Kasumi-1 (cell line): ENCODE data around the gene DPH7.
"Not testable (repeated sequence)": the region's sequence is repeated elsewhere in the genome, so short reads cannot be mapped to it uniquely, and the experiment has no call there.

Experiments used
- DNase-seq, 2 experiments: peaks; one replicate each; lab custom pipeline; 2025; lab: John Stamatoyannopoulos, UW

DPH7 gene

DNA sequence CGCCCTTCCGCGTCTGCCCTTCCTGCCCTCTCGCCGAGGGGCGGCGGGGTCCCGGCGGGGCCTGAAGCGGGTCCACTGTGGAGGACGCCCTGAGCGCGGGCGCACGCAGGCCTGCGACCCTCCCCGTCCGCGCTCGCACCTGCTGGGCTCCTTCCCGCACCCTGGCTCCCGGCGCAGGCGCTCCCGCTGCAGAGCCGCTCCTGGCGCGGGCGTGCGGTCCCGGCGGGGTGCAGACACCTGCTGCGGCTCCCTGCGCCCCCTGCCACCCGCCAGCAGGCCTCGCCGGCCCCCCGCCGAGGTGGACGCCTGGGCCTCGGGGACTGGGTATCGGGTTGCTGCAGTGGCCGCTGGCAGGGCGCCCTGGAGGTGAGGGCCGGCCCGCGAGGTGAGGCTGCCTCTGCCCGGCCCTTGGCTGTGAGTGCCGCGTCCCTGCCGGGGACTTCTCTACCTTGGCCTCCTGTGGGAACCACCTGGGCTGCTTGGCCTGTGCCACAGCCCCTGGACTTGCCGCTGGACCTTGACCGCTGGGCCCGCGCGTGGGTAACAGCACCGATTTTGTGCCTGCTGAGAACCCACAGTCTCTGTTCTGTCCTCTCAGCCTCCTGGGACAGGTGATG, 27.4 kb upstream of the DPH7 start:
- no peak for DNase-seq

DNA sequence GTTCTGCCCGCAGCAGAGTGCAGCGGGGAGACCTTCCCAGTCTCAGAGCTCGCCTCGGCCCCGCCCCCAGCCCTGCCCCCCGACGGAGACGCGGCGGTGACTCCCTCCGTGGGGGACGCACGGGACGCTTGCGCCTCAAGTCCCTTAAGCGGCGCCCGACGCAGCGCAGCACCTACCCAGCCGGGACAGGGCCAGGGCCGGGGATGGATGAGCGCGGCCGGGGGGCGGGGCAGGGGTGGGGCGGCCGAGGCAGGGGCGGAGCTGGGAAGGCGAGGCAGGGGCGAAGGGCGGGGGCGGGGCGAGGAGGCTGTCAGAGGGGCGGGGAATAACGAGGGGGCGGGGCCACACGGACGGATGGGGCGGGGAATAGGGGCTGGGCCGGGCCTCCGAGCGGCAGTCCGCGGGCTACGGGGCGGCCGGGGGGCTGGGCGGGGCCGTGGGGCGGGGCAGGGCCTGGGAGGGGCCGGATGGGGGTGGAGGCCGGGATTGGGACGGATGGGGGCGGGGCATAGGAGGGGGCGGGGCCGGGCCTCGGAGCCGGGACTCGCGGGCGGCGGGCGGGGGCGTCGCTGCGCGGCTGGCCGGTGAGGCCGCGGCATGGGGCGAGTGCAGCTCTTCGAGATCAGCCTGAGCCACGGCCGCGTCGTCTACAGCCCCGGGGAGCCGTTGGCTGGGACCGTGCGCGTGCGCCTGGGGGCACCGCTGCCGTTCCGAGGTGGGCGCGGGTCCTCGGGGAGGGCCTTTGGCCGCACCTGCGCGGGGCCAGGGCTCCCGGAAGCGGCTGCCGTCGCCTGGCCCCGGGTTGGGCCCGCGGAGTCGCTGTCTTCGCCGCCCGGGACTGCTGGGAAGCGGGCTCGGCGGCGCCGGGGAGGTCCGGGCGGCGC, 26.6 kb upstream of the DPH7 start, which contains the start of gene ARRDC1:
Gene ARRDC1 (plus strand): TSS at position 566 of the 884 bp plus-strand sequence. CDS start 32 bp downstream, at position 598.
- peak; percentile 79 to 88 for DNase-seq

DNA sequence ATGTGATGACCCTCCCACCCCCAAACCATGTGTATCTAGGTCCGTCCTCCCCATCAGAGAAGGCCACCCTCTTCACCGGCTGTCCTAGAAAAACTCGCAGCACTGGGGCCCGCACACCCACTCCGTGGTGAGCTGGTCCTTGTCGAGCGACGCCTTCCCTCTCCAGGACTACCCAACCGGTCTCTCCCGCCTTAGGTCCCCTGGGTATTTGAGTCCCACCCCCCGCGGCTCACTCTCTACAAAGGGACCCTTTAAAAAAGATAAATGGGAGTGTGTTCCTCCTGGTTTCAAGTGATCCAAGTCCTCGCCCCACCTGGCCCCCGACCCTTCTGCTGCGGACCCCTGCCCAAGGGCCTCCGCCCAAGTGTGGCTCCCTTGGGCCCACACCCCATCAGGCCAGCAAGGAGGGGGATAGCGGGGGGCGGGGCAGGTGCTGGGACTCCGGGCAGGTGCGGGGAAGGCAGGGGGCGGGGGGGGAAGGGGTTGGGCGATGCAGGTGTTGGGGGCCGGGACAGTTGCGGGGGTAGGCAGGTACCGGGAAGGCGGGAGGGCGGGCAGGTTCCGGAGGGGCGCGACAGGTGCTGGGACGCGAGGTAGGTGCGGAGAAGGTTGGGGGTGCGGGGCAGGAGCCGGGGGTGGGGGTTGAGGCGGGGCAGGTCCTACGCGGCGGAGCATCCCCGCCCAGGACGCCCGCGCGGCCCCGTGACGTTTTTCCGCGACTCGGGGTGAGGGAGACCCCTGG, 25.8 kb upstream of the DPH7 start:
- DNase-seq = no peak

DNA sequence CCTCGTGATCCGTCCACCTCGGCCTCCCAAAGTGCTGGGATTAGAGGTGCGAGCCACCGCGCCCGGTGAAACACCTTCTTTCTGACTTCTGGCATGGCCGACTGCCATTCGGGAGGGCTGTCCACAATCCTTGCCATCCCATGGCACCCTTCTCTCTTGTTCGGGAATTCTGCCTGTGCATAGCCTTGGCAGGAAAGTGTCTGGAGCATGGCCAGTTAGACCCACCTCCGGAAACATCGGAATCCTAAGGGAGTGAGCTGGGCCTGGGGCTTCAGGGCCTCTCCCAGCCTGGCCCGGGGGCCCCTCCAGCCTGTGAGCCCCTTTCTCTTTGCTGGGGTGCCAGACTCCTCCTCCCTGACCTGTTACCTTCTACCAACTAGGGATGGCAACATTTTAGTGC, 25.2 kb upstream of the DPH7 start:
- DNase-seq = no peak

DNA sequence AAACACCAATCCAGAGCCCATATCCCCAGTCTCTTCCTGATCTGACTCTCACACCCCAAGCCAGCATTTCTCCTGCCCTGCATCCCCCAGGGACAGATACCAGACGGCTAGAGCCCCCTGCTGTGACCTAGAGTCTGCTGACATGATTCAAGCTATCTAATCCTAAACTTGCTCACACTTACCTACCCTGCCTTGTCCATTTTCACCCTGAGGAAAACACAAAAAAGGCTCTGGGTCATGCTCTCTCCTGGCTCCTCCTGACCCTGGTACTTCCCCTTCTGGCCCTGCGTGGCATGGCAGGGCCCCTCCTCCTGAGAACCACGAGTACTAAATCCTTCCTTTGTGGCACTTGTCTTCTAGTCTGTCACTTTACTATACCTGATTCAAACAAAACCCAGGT, 23.9 kb upstream of the DPH7 start:
- peak; percentile 62 to 80 for DNase-seq

DNA sequence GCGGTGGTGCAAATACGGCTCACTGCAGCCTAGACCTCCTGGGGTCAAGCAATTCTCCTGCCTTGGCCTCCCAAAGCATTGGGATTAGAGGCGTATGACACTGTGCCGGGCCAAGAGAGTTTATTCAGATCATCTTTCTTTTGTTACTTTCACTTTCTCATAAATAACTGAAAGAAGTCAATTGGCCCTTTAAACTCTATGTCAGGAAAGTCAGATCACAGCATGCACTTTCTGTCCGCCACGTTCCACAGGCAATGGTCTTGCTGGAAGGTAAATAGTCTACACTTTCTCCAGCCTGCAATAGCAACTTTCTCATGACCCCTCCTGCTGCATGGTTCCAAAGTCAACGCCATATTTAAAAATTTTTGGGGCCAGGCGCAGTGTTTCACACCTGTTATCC, 20.2 kb upstream of the DPH7 start:
- no peak for DNase-seq

DNA sequence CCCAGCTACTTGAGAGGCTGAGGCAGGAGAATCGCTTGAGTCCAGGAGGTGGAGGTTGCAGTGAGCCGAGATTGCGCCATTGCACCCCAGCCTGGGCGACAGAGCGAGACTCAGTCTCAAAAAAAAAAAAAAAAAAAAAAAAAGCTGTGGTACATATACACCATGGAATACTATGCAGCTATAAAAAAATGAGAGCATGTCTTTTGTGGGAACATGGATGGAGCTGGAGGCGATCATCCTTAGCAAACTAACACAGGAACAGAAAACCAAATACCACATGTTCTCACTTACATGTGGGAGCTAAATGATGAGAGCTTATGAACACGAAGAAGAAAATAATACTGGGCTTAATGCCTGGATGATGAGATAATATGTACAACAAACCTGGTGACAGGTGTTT, 17.9 kb upstream of the DPH7 start:
- not testable (repeated sequence) for DNase-seq

DNA sequence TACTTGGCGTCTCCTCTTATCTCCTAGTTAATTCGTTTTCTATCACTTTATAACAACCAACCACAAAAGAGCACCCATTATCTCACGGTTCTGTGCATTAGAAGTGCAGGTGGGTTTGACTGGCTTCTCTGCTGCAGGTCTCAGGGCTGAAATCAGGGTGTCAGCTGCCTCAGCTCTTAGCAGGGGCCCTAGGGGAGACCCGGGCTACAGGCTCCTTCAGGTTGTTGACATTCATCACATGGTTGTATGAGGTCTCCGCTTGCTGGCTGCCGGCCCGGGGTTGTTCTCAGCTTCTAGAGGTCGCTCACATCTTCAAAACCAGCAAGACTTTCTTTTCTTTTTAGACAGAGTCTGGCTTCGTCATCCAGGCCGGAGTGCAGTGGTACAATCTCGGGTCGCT, 14.5 kb upstream of the DPH7 start:
- no peak for DNase-seq

DNA sequence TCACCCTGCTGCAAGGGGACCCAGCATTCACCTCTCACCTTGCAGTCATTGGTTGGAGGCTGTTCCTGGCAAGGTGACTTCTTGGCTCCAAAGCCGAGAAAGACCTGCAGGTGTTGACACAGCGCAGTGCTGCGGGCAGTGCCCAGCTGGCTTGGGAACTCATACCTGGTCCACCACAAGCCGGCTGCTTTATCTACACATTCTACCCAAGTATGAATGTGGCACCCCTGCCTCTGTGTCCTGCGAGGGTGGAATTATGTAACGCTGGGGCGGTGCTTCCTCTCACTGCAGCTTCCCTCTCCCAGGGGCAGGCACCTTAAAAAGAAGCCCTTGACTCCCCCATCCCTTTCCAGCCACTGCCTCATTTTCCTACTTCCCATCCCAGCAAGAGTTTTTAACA, 14.0 kb upstream of the DPH7 start:
- peak; percentile 30 to 41 for DNase-seq

DNA sequence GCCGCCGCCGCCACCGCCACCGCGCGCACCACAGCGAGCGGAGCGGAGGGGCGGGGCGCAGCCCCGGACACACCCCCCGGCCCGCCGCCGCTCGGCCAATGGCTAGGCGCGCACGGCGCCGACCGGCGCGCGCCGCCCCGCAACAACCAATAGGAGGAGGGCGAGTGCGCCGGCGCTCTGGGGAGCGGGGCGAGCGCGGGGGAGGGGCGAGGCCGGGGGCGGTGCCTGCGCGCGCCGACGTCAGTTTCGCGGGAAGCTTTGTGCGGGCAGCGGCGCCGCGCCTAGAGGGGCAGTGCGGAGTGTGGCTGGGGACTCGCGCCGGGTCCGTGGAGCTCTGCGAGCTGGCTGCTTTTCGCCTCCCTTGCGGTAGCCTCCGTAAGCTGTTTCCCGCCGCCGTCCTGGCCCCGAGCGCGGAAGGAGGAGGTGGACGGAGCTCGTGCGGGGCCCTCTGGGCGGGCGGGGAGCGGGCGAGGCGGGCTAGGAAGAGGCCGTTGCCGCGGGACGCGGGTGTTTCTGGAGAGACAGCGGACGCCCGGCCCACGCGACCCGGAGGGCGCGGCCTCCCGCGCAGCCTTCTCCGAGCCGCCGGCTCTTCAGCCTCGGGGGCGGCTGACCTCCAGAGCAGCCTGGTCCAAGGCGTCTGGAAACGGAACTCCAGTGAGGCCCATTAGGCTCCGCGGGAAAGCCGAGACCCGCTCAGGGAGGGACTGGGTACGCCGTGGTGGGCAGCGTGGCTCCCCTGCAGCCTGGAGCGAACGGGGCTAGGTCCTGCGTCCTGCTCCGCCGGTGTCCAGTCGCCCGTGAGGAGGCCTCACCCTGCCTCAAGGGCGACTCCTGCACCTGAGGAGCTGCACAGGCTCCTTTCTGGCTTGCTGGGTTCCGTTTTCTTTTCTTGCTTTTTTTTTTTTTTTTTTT, 12.0 kb upstream of the DPH7 start, which contains the start of gene ZMYND19:
Gene ZMYND19 (minus strand): TSS at position 44 of the 915 bp plus-strand sequence. CDS start 249 bp downstream, outside the sequence.
- DNase-seq = peak; percentile 68 to 77

DNA sequence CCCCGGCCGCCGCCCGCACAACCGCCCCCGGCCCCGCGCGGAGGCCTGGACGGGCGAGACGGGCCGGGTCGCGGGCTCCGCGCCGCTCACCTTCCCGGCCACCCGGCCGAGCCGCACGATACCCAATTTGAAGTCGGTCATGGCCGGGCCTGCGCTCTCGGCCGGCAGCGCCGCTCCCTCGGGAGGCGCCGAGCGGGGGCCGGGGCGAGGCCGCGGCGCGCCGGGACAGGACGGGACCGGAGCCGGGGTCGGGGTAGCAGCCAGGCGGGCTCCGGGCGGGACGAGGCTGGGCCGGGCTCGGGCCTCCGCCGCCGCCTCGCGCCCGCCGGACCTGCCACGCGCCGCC, 11.4 kb upstream of the DPH7 start:
- DNase-seq = no peak

DNA sequence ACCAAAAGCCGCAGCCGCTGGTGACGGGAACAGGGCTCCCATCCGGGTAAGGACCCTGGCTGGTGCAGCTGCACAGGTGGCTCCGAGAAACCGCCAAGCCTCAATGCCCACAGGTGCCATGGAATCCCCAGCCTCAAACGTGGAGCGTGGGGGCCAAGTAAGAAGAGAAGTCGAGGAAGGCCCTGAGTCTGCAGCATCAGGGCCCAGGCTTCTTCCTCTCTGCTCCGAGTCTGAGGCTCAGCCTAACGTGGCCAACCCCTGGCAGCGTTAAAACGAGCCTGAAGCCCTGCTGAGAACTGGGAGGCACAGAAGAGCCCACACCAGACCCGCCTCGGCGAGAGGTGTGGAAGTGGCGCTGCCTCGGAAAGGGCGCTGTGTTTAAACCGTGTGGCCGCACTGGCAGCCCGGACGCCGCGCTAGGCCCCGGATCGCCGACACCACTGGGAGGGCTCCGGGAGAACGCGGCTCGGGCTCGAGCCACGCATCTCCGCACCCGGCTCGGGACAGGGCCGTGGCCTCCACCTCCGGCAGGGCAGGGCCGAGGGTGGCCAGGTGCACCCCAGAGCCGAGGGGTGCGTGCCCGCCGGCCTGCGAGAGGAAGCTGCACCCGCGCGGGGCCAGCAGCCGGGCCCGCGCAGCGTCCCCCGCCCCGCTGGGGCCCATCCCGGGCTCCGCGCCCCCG, 10.9 kb upstream of the DPH7 start:
- DNase-seq = peak in 1 of 2 experiments; percentile 21

DNA sequence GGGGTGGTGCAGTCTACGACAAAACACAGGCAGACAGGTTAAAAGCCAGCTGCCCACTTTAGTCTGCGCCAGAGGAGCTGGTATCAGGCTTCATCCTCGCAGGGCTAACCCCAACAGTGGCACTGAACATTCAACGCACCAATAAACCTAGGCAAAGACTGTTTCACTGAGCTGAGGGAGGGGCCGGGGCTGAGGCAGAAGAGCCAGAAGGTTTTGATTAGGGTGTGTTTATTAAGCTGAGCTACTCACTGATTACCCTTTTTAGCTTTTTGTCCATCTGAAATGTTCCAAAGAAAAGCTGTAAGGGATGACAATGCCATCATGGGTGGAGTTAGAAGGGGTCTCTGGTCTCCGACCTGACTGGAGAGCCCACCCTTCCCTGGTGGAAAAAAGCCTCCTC, 10.2 kb upstream of the DPH7 start:
- DNase-seq = no peak

DNA sequence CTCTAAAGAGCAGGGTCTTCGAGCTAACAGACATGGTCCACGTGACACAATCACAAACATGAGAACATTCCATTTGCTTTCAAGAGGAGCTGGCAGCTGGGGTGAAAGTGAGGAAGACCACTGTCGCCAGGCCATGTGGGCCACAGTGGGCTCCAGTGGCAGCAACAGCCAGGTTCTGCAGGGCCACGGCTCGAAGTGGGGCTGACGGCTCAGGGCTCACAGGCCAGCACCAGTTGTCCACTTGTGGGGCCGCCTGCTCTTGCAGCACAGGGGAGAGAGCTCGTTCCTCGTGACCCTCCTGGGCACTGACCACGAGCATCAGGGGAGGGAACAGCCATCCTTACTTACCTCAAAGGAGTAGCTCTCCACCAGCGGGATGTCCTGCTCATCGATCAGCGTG, 9.6 kb upstream of the DPH7 start:
- DNase-seq = no peak

DNA sequence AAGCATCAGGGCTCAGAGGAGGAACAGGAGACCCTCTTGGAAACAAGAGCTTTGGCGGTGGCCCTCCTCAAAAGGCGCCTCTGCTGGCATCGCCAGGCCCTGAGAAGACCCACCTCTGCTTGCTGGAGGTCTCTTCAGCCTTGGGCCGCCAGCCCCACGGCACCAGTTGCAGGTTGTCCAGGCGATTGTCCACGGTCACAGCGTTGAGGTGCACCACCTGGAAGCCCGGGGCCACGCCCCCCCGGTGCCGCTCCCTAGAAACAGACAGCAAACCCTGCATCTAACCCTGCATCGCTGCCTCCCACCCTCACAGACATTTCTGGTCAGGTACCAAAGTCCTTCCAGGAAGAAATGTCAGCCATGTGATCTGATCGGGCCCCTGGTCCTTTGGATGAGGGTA, 8.1 kb upstream of the DPH7 start:
- DNase-seq = no peak

DNA sequence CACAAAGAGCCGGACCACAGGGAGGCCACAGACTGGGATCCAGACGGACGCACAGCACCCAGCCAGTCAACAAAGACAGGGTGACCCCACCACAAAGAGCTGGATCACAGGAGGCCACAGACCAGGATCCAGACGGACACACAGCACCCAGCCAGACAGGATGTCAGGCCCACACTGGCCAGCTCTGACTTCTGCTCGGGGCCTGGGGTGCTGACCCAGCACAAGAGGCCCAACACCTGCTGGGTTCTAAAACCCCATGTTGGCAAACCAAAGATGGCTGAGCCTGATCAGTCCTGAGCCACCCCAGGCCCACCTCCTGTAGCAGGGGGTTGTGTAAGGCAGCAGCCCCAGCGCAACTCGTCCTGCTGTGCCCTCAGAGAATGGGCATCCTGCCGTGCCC, 5.2 kb upstream of the DPH7 start:
- DNase-seq = no peak

DNA sequence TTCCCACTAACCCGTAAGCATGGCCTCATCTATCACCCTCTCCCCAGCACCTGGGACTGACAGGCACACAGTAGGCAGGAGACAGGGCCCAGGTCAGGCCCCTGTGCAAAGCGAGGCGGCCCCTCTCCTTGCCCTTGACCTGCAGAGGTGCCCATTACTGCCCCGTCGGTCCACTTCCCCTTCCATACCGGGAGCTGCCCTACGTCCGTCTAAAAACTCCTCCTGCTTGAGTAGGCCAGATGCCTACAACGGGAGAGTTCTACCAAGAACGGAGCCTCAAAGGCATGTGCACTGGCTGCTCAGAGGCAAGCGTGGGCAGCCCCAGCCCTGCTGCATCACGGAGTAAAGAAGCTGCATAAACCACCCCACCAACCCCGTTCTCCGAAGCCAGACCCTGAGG, 4.6 kb upstream of the DPH7 start:
- DNase-seq = no peak

DNA sequence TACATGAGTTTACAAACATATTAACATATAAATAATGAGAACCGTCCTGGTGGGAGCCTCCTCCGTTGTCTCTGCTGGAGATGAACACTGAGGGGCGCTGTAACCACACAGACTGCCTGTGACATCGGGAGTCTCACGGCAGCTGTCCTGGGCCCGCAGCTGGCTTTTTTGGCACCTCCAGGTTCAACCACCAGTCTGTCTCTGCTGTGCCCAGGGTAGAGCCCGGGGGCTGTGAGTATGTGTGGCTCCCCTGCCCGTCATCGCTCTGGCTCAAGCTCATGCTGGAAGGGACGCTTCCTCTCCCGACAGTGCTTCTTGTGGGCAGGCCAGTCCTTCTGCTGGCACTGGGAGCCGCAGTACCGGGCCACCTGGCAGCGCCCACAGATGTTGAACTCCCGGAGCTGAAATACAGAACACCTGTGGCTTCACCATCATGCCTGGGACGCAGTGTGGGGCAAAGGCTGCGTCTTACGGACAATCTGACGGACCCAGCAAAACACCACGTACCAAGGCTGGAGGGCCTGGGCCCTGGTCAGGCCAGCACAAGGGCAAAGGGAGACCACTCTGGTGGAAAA, 3.6 kb upstream of the DPH7 start:
- DNase-seq = peak; percentile 37 to 51

DNA sequence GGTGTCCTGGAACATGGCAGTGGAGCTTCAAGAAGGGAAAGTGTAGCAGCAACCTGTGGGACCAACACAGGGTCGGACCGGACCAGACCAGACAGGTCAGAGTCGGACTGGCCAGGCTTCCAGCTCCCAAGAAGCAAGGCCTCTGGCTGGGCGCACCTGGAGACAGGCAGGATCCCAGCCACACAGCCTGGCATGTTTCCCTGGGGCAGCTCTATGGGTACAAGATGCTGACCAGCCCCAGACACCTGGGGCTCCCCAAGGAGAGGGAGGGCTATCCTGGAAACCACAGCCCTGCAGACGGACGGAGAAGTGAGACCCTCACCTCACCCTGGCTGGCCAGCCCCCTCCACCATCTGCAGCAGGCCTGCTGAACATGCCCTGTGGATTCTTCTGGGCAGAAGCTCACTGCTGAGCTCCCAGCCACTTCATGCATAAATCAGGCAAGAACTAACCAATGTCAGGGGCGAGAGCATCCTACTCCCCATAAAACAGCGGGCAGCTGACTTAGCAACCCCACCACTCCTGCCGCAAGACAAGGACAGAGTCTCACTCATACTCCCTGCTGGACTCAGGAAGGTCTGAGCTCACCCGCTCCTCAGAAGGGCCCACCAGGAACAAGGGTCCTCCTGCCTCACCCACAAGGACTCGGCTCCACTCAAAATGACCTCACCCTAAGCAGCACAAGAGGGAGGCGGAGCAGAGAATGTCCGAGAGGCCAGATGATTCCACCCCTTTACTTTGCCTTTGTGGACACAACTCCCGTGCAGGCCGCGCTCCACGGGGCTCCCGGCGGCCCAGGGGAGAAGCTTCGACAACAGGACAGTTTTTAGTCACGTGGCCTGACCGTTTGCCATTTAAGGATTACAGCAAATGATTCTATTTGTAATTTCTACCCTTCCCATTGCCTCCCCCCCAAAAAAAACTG, 2.9 kb upstream of the DPH7 start:
- DNase-seq = no peak

DNA sequence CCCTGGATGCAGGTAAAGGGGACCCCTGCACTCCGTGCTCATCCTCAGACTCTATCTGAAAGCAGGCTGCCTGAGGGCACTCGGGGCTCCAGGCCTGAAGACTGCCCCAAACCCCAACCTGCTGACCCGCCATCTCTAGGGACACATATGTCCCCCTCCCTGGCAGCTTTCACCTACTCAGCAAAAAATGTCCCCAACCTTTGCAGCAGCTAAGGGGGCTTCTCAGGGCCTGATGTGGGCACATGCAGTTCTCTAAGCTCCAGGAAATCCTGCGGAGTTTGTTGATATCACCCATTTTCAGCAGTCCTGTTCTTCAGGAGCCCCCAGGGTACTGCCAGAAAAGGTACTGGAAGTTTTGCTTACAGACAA, 2.2 kb upstream of the DPH7 start:
- DNase-seq = no peak
